ENCODE measurements around the gene DRD4. TPM values are rescaled to one million over a fixed set of nuclear protein-coding genes. Genes with fewer than 3 reads are reported as not detected.

DRD4 gene
- total and polyA plus RNA-seq, 2 of the 13 experiments (the other 11 are each of a cell fraction or from before 2014, with no cell fraction given), result 0.09 to 0.13 TPM

DNA sequence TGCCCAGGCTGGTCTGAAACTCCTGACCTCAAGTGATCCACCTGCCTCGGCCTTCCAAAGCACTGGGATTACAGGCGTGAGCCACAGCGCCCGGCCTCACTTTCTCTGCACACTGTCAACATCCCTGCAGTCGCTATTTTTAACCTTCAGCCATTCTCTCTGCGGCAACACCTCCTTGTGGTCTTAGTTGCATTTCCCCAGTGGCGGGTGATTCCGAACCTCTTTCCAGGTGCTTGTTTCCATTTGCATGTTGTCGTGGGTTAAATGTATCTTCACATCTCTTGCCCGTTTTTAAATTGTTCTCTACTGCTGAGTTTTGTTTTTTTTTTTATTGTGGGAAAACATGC is 7.9 kb upstream of the DRD4 start:
- Histone ChIP-seq H3K9ac (ENCODE audit: insufficient read depth, low read depth, low read length) (no peak overlapping the region), H3K27ac (ENCODE audit: extremely low read length, insufficient read depth, low read length) (no peak overlapping the region), H3K4me1 (ENCODE audit: insufficient read depth, low read length) (peaks cover 21% of the 10 kb centered on the region), H3K4me2 (ENCODE audit: low read depth, low read length) (no peak overlapping the region), H3K27me3 (ENCODE audit: control insufficient read depth in 1 of 2, insufficient read depth in 2 of 2, low read length in 2 of 2) (no peaks in the 10 kb centered on the region), H3K4me3 (replicated peaks in 1 of 3; ENCODE audit: insufficient read depth in 1 of 3, low read depth in 2 of 3, low read length in 3 of 3) (no peak overlapping the region), H3K36me3 (replicated peaks in 1 of 2; ENCODE audit: control insufficient read depth in 1 of 2, insufficient read depth in 2 of 2, low read length in 2 of 2) (peaks cover 0 to 4% of the 10 kb centered on the region in 2 experiments; a peak in 3 of 5 replicates), H3K79me2 (ENCODE audit: insufficient read depth, low read length) (no peaks in the 10 kb centered on the region), H4K20me1 (ENCODE audit: insufficient read depth, low read length) (peaks cover 17% of the 10 kb centered on the region; the same call in 1 of the 2 replicates), H3K9me3 (ENCODE audit: low read length) (no peaks in the 10 kb centered on the region), H2AFZ (ENCODE audit: low read length) (no peak overlapping the region)
- TF ChIP-seq ZNF775 (CRISPR knock-in tag; IDR thresholded peaks at IDR 0.05; ENCODE audit: borderline replicate concordance) (no peak), HNRNPH1 (optimal IDR thresholded peaks at IDR 0.05; ENCODE audit: low read depth, low read length) (no peak), ZBTB3 (CRISPR knock-in tag; IDR thresholded peaks at IDR 0.05; ENCODE audit: borderline replicate concordance, low read depth) (no peak), DPF2 (CRISPR knock-in tag; IDR thresholded peaks at IDR 0.05; ENCODE audit: borderline replicate concordance, low read depth) (no peak), ZBTB33 (CRISPR knock-in tag; IDR thresholded peaks at IDR 0.05) (peak; percentile 86), ZNF280D (CRISPR knock-in tag; IDR thresholded peaks at IDR 0.05) (no peak)
- POLR2A ChIA-PET, result no interaction called here
- FAIRE-seq (no peak), DNase-seq (ENCODE audit: low spot score) (no peak), ATAC-seq (no peak)
- CTCF ChIA-PET (ENCODE audit: low intra/inter-chr PET ratio, low total read pairs), result no interaction called here
- WGBS (ENCODE audit: low lambda C conversion rate), result 90% methylated on average over 10 of the region's 10 CpGs
- no TSS peak for BruUV-seq (replicated peaks)
- intact Hi-C loops (cut with micrococcal nuclease; ENCODE audit: unreplicated experiment), result no loop called here
- in situ Hi-C loops (cut with HindIII; ENCODE audit: extremely low pct_ligation_motif_present, low pct_unique_long_range_greater_than_20kb), result loop anchor here (10.0 kb wide), 1 partner anchor 74 kb away; no protein-coding TSS in a partner anchor

All from HepG2 (cell line).